OCI-LY7 (cell line): ENCODE measurements around the gene FTO. TPM values are rescaled to one million over a fixed set of nuclear protein-coding genes. Genes with fewer than 3 reads are reported as not detected.
"Not testable (repeated sequence)": the region's sequence is repeated elsewhere in the genome, so short reads cannot be mapped to it uniquely, and the experiment has no call there.

Source experiments
- BruUV-seq: library from RNA; stranded (reverse); fragments of 400-500 nt; replicated peaks from 2 replicates; lab custom pipeline; 2021; lab: Mats Ljungman, UMichigan
- CTCF ChIA-PET: fragments of 300-600 bp; sonication (Branson Sonifier 250); formaldehyde crosslinking; loops from one replicate; lab custom pipeline; 2022; ENCODE audit warnings: antibody characterized with exemption; ENCODE audit not compliant: unreplicated experiment; lab: Charles Lee
- POLR2A ChIA-PET: fragments of 300-600 bp; sonication (Branson Sonifier 250); formaldehyde crosslinking; loops from one replicate; lab custom pipeline; 2022; ENCODE audit warnings: antibody characterized with exemption; lab: Charles Lee
- DNase-seq: peaks from one replicate; pipeline ENCODE4 v3.0.0-alpha.2; 2015; ENCODE audit warnings: low spot score
- H2AFZ ChIP-seq: fragments of 200-600 bp; sonication (generic), shearing (Covaris generic); 2 replicates; pipeline ENCODE4 v1.6.1; 2014; ENCODE audit warnings: mild to moderate bottlenecking, antibody characterized with exemption, low read length, moderate library complexity
- H3K27ac ChIP-seq: fragments of 200-600 bp; sonication (generic); 2 replicates; pipeline ENCODE4 v1.5.1; 2014; ENCODE audit warnings: mixed run types, low read depth, mild to moderate bottlenecking, moderate library complexity, low read length, inconsistent platforms; ENCODE audit not compliant: poor library complexity, severe bottlenecking
- H3K36me3 ChIP-seq: fragments of 200-600 bp; sonication (generic); 2 replicates; pipeline ENCODE4 v1.6.1; 2014; ENCODE audit warnings: mild to moderate bottlenecking, antibody characterized with exemption, low read length, moderate library complexity, mixed read lengths; ENCODE audit not compliant: insufficient read depth
- H3K4me1 ChIP-seq: fragments of 200-600 bp; sonication (generic); 2 replicates; pipeline ENCODE4 v1.5.1; 2014; ENCODE audit warnings: mild to moderate bottlenecking, low read length; ENCODE audit not compliant: insufficient read depth, poor library complexity, severe bottlenecking
- H3K4me2 ChIP-seq: fragments of 200-600 bp; sonication (generic); 2 replicates; pipeline ENCODE4 v1.6.1; 2014; ENCODE audit warnings: mild to moderate bottlenecking, low read length
- H3K4me3 ChIP-seq: fragments of 200-600 bp; sonication (generic); 2 replicates; pipeline ENCODE4 v1.5.1; 2014; ENCODE audit warnings: mild to moderate bottlenecking, low read depth, low read length; ENCODE audit not compliant: poor library complexity, severe bottlenecking
- H3K79me2 ChIP-seq: fragments of 200-600 bp; sonication (generic); 2 replicates; pipeline ENCODE4 v1.6.1; 2016; ENCODE audit warnings: low read depth, mild to moderate bottlenecking, low read length, moderate library complexity, mixed read lengths; ENCODE audit not compliant: insufficient read depth
- H3K9me2 ChIP-seq: fragments of 200-600 bp; sonication (generic); 2 replicates; pipeline ENCODE4 v1.6.1; 2016; ENCODE audit warnings: mild to moderate bottlenecking, low read length, mixed read lengths; ENCODE audit not compliant: insufficient read depth
- H3K9me3 ChIP-seq: fragments of 200-600 bp; sonication (generic); 2 replicates; pipeline ENCODE4 v1.6.1; 2014; ENCODE audit warnings: mild to moderate bottlenecking, mixed run types, low read length, mixed read lengths
- H4K20me1 ChIP-seq: fragments of 200-600 bp; sonication (generic); 2 replicates; pipeline ENCODE4 v1.6.1; 2014; ENCODE audit warnings: mild to moderate bottlenecking, antibody characterized with exemption, low read length, moderate library complexity, mixed read lengths; ENCODE audit not compliant: insufficient read depth
- EZH2phosphoT487 ChIP-seq: fragments of 200-600 bp; sonication (generic); IDR thresholded peaks from 2 replicates; pipeline ENCODE4 v1.6.1; 2018; ENCODE audit warnings: low read depth, borderline replicate concordance, mild to moderate bottlenecking, mixed run types, antibody characterized with exemption, low read length, moderate library complexity, mixed read lengths
- intact Hi-C: fragments of 100-400 bp; cut with micrococcal nuclease; formaldehyde crosslinking; loops from one replicate; pipeline ENCODE4 v1.10.0; 2022; ENCODE audit not compliant: unreplicated experiment
- total RNA-seq, 2 experiments: library from RNA; depleted of rRNA in 1 of 2; stranded (reverse); fragments of >200 nt in 1 of 2; shearing (Covaris generic) in 1 of 2; gene quantifications; 2 replicates each; pipeline ENCODE4 v1.2.3, GENCODE V29; 2014 to 2022
- TF ChIP-seq, protein P1 (sequence below): fragments of 200-600 bp; sonication (generic); conservative IDR thresholded peaks from 2 replicates; pipeline ENCODE4 v1.5.1; 2014; ENCODE audit warnings: mild to moderate bottlenecking, antibody characterized with exemption, low read length, moderate library complexity, mixed read lengths

FTO gene
- total RNA-seq, 2 experiments from 2014 or later, result 57.1 to 68.0 TPM

GRCh38 chr16:53888222-53888621 lies 184.3 kb downstream of the FTO start:
- no peak for DNase-seq
- TF ChIP-seq EZH2phosphoT487, result no peak
- TF ChIP-seq, protein P1, sequence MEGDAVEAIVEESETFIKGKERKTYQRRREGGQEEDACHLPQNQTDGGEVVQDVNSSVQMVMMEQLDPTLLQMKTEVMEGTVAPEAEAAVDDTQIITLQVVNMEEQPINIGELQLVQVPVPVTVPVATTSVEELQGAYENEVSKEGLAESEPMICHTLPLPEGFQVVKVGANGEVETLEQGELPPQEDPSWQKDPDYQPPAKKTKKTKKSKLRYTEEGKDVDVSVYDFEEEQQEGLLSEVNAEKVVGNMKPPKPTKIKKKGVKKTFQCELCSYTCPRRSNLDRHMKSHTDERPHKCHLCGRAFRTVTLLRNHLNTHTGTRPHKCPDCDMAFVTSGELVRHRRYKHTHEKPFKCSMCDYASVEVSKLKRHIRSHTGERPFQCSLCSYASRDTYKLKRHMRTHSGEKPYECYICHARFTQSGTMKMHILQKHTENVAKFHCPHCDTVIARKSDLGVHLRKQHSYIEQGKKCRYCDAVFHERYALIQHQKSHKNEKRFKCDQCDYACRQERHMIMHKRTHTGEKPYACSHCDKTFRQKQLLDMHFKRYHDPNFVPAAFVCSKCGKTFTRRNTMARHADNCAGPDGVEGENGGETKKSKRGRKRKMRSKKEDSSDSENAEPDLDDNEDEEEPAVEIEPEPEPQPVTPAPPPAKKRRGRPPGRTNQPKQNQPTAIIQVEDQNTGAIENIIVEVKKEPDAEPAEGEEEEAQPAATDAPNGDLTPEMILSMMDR, result no peak
- intact Hi-C loops, result loop anchor here (10.0 kb wide), 1 partner anchor 1067 kb away; no protein-coding TSS in a partner anchor
- H3K4me2 ChIP-seq, result no peak overlapping the region
- H2AFZ ChIP-seq, result no peak overlapping the region
- H3K4me1 ChIP-seq, result no peaks in the 10 kb centered on the region
- CTCF ChIA-PET, result no interaction called here
- H3K79me2 ChIP-seq, result no peaks in the 10 kb centered on the region
- 0 out of 2 replicates have a peak, but pooled peaks cover 4% of the 10 kb centered on the region for H3K36me3 ChIP-seq
- no peaks in the 10 kb centered on the region for H4K20me1 ChIP-seq
- POLR2A ChIA-PET, result interaction anchor here (0.6 kb wide), 2 partner anchors 61 to 707 kb away, joined by 3 to 5 read pairs; no protein-coding TSS in a partner anchor
- H3K4me3 ChIP-seq, result no peak overlapping the region
- BruUV-seq, result no TSS peak
- no peaks in the 10 kb centered on the region for H3K9me2 ChIP-seq
- H3K27ac ChIP-seq, result no peak overlapping the region
- no peaks in the 10 kb centered on the region for H3K9me3 ChIP-seq

- POLR2A ChIA-PET, result interaction anchor here (0.6 kb wide), 1 partner anchor 40 kb away, joined by 3 read pairs; no protein-coding TSS in a partner anchor
- H4K20me1 ChIP-seq, H3K9me2 ChIP-seq, DNase-seq, H3K36me3 ChIP-seq, H3K4me1 ChIP-seq, H3K9me3 ChIP-seq, H3K79me2 ChIP-seq, H3K4me3 ChIP-seq, intact Hi-C loops, CTCF ChIA-PET, H3K4me2 ChIP-seq, H2AFZ ChIP-seq, H3K27ac ChIP-seq, BruUV-seq: not testable (repeated sequence)
Observed at GRCh38 chr16:53890877-53891276, 186.9 kb downstream of the FTO start.

DNA sequence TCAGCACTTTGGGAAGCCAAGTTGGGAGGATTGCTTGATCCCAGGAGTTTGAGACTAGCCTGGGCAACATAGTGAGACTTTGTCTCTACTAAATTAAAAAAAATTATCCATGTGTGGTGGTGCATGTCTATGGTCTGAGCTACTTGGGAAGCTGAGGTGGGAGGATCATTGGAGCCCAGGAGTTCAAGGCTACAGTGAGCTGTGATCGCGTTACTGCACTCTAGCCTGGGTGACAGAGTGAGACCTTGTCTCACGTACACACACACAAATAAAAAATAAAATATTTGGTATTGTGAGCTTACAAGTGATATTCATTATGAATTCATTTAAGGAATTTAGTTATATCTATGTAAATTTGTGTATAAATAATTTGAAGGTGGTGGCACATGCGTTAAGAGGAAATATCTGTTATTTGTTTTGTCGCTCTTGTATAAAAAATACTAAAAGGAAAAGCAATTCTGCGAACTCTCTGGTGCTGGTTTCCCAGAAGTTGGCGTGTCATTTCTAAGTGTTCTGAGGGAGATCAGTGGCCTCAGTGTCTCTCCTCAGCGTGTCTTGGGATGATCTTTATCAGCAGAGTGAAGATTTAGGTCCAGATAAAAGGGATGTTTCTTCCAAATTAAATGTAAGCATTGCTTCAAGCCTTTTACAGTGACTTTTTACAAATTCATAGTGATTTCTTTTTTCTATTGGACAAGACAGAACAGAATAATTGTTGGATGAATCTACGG lies 187.6 kb downstream of the FTO start:
- Histone ChIP-seq H3K27ac (no peak overlapping the region), H3K9me3 (no peaks in the 10 kb centered on the region), H3K79me2 (no peaks in the 10 kb centered on the region), H2AFZ (no peak overlapping the region), H3K4me2 (no peak overlapping the region), H3K9me2 (no peaks in the 10 kb centered on the region), H3K4me1 (no peaks in the 10 kb centered on the region), H3K4me3 (no peak overlapping the region), H3K36me3 (no peaks in the 10 kb centered on the region), H4K20me1 (no peaks in the 10 kb centered on the region)
- TF ChIP-seq EZH2phosphoT487, result no peak
- TF ChIP-seq, protein P1, result no peak
- ChIA-PET CTCF (no interaction called here), POLR2A (interaction anchor here (0.6 kb wide), 1 partner anchor 41 kb away, joined by 3 read pairs; no protein-coding TSS in a partner anchor)
- BruUV-seq, result no TSS peak
- intact Hi-C loops, result no loop called here
- DNase-seq, result no peak
